ENCODE results near the gene OR8B4. TPM values are rescaled to one million over a fixed set of nuclear protein-coding genes. Genes with fewer than 3 reads are reported as not detected.
"Not testable (repeated sequence)": the region's sequence is repeated elsewhere in the genome, so short reads cannot be mapped to it uniquely, and the experiment has no call there.

OR8B4 gene
- total RNA-seq, 2 donors from 2014 or later, result not detected

GRCh38 chr11:124465368-124465767 is 40.7 kb upstream of the OR8B4 start:
- Histone ChIP-seq H3K27me3 (no peaks in the 10 kb centered on the region), H3K36me3 (no peaks in the 10 kb centered on the region), H3K4me1 (no peaks in the 10 kb centered on the region), H3K27ac (no peak overlapping the region), H3K4me3 (no peak overlapping the region), H3K9me3 (no peaks in the 10 kb centered on the region)
- no peak for DNase-seq (ENCODE audit: low spot score)
- no peak for TF ChIP-seq CTCF (IDR thresholded peaks at IDR 0.05)

- no peak overlapping the region for H3K4me3 ChIP-seq
- no peak overlapping the region for H3K27ac ChIP-seq
- H3K9me3 ChIP-seq, result no peaks in the 10 kb centered on the region
- no peak for TF ChIP-seq CTCF (IDR thresholded peaks at IDR 0.05)
- H3K36me3 ChIP-seq, result no peaks in the 10 kb centered on the region
- no peak for DNase-seq (ENCODE audit: low spot score)
- no peaks in the 10 kb centered on the region for H3K4me1 ChIP-seq
- no peaks in the 10 kb centered on the region for H3K27me3 ChIP-seq
Observed at GRCh38 chr11:124463990-124464389, 39.3 kb upstream of the OR8B4 start.

GRCh38 chr11:124463324-124463723 is 38.7 kb upstream of the OR8B4 start:
- Histone ChIP-seq H3K27me3 (no peaks in the 10 kb centered on the region), H3K36me3 (no peaks in the 10 kb centered on the region), H3K9me3 (no peaks in the 10 kb centered on the region), H3K27ac (no peak overlapping the region), H3K4me1 (no peaks in the 10 kb centered on the region), H3K4me3 (no peak overlapping the region)
- DNase-seq (ENCODE audit: low spot score), result no peak
- TF ChIP-seq CTCF (IDR thresholded peaks at IDR 0.05), result no peak

GRCh38 chr11:124460459-124460858 is 35.8 kb upstream of the OR8B4 start:
- H3K36me3 ChIP-seq, result no peaks in the 10 kb centered on the region

GRCh38 chr11:124459379-124459778 is 34.7 kb upstream of the OR8B4 start:
- H3K9me3 ChIP-seq; H3K27ac ChIP-seq; H3K27me3 ChIP-seq; H3K4me1 ChIP-seq; DNase-seq (ENCODE audit: low spot score); H3K4me3 ChIP-seq; H3K36me3 ChIP-seq: not testable (repeated sequence)

More at GRCh38 chr11:124460459-124460858, 35.8 kb upstream of the OR8B4 start:
- no peaks in the 10 kb centered on the region for H3K9me3 ChIP-seq
- no peak for TF ChIP-seq CTCF (IDR thresholded peaks at IDR 0.05)
- no peak overlapping the region for H3K4me3 ChIP-seq
- H3K27me3 ChIP-seq, result no peaks in the 10 kb centered on the region
- no peaks in the 10 kb centered on the region for H3K4me1 ChIP-seq
- H3K27ac ChIP-seq, result no peak overlapping the region
- DNase-seq (ENCODE audit: low spot score), result no peak

GRCh38 chr11:124454552-124454951 is 29.9 kb upstream of the OR8B4 start:
- Histone ChIP-seq H3K4me3 (no peak overlapping the region), H3K9me3 (peaks cover 0 to under 1% of the 10 kb centered on the region in 2 donors), H3K36me3 (no peaks in the 10 kb centered on the region), H3K4me1 (no peaks in the 10 kb centered on the region), H3K27me3 (no peaks in the 10 kb centered on the region), H3K27ac (no peak overlapping the region)
- TF ChIP-seq CTCF (IDR thresholded peaks at IDR 0.05), result no peak
- DNase-seq (ENCODE audit: low spot score), result no peak
